ENCODE measurements around the gene SRSF12.
A peak's percentile ranks its signal among the peaks of the same experiment; 100 is the strongest.

The SRSF12 gene

DNA sequence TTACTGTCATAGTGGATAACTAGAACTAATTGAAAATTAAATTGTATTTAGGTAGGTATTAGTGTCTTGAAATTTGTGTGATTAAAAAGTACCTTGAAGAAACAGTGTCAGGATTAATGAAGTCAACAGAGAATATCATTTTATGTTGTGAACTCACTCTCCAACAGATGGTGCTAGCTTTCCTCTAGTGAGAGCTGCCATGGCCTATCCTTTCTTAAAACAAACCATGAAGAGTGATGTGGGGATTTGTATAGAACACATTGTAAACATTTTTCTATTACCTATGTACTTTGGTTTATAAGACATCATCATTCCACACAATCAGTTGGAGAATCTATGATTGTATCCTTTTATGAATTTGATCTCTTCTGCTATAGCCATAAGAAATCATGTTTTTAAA, 4.8 kb upstream of the SRSF12 start:
- no peak overlapping the region for H3K4me3 ChIP-seq (ENCODE audit: low read depth, low read length)
- in situ Hi-C loops (cut with HindIII; ENCODE audit: low sequenced_read_pairs) = loop anchor here (5.0 kb wide), 1 partner anchor 35 kb away; no protein-coding TSS in a partner anchor
- peak; percentile 63 for TF ChIP-seq CTCF (IDR thresholded peaks at IDR 0.05; ENCODE audit: low read depth, low read length, missing control alignments)
- DNase-seq (ENCODE audit: low read depth) = peak; percentile 27

GRCh38 chr6:89121934-89122333, 4.1 kb upstream of the SRSF12 start:
- no peak overlapping the region for H3K4me3 ChIP-seq (ENCODE audit: low read depth, low read length)
- DNase-seq (ENCODE audit: low read depth) = no peak
- in situ Hi-C loops (cut with HindIII; ENCODE audit: low sequenced_read_pairs) = loop anchor here (5.0 kb wide), 1 partner anchor 35 kb away; no protein-coding TSS in a partner anchor
- no peak for TF ChIP-seq CTCF (IDR thresholded peaks at IDR 0.05; ENCODE audit: low read depth, low read length, missing control alignments)

DNA sequence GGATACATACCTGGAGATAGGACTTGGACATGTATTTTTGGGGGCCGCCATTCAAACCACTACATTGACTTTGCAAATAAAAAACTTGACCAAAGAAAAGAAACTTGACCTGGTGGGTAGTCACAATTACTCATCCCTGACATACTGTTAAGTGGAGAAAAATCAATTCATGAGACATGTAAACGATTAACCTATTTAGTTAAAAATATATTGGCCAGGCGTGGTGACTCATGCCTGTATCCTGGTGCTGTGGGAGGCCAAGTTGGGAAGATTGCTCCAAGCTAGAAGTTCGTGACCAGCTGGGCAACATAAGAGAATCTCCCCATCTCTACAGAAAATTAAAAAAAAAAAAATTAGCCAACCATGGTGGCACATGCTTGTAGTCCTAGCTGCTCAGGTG, 2.5 kb upstream of the SRSF12 start:
- TF ChIP-seq CTCF (IDR thresholded peaks at IDR 0.05; ENCODE audit: low read depth, low read length, missing control alignments) = no peak
- in situ Hi-C loops (cut with HindIII; ENCODE audit: low sequenced_read_pairs) = loop anchor here (5.0 kb wide), 1 partner anchor 33 kb away; no protein-coding TSS in a partner anchor
- DNase-seq (ENCODE audit: low read depth) = no peak
- H3K4me3 ChIP-seq (ENCODE audit: low read depth, low read length) = no peak overlapping the region

- no peak overlapping the region for H3K4me3 ChIP-seq (ENCODE audit: low read depth, low read length)
- in situ Hi-C loops (cut with HindIII; ENCODE audit: low sequenced_read_pairs) = no loop called here
- DNase-seq (ENCODE audit: low read depth) = no peak
- no peak for TF ChIP-seq CTCF (IDR thresholded peaks at IDR 0.05; ENCODE audit: low read depth, low read length, missing control alignments)
Measured at GRCh38 chr6:89118931-89119330, 1.1 kb upstream of the SRSF12 start.

DNA sequence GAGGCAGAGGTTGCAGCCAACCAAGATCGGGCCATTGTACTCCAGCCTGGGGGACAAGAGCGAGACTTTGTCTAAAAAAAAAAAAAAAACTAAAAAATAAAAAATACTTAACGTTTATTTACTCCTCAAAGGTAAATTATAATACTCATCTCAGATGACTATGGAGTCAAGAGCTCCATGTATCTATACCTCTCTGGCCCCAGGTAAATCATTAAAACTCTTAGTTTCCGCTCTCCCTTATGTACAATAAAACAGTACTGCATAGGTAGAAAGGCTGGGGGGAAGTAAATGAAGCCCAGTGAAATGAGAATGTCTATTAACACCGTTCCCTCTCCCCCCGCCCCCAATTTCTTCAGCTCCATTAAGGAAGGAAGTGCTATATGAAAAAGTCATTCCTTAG, 1.2 kb downstream of the SRSF12 start:
- peak overlapping the region; percentile 57 for H3K4me3 ChIP-seq (ENCODE audit: low read depth, low read length)
- in situ Hi-C loops (cut with HindIII; ENCODE audit: low sequenced_read_pairs) = no loop called here
- TF ChIP-seq CTCF (IDR thresholded peaks at IDR 0.05; ENCODE audit: low read depth, low read length, missing control alignments) = no peak
- DNase-seq (ENCODE audit: low read depth) = no peak

GRCh38 chr6:89111933-89112332, 5.9 kb downstream of the SRSF12 start:
- in situ Hi-C loops (cut with HindIII; ENCODE audit: low sequenced_read_pairs) = no loop called here
- no peak for TF ChIP-seq CTCF (IDR thresholded peaks at IDR 0.05; ENCODE audit: low read depth, low read length, missing control alignments)
- no peak overlapping the region for H3K4me3 ChIP-seq (ENCODE audit: low read depth, low read length)
- no peak for DNase-seq (ENCODE audit: low read depth)

GRCh38 chr6:89110284-89110683, 7.6 kb downstream of the SRSF12 start:
- no peak overlapping the region for H3K4me3 ChIP-seq (ENCODE audit: low read depth, low read length)
- in situ Hi-C loops (cut with HindIII; ENCODE audit: low sequenced_read_pairs) = no loop called here
- TF ChIP-seq CTCF (IDR thresholded peaks at IDR 0.05; ENCODE audit: low read depth, low read length, missing control alignments) = no peak
- DNase-seq (ENCODE audit: low read depth) = no peak

All from astrocyte of the cerebellum (primary cell).